HG03025 (cell line): ENCODE measurements around the gene GPR25.
A peak's percentile ranks its signal among the peaks of the same experiment; 100 is the strongest.

ENCODE experiments used
- ATAC-seq: cut with Tn5 transposase; IDR thresholded peaks from one replicate; pipeline ENCODE4 v1.9.1; 2021; ENCODE audit warnings: mild to moderate bottlenecking, moderate library complexity; ENCODE audit not compliant: unreplicated experiment, low FRiP score

The GPR25 gene, protein sequence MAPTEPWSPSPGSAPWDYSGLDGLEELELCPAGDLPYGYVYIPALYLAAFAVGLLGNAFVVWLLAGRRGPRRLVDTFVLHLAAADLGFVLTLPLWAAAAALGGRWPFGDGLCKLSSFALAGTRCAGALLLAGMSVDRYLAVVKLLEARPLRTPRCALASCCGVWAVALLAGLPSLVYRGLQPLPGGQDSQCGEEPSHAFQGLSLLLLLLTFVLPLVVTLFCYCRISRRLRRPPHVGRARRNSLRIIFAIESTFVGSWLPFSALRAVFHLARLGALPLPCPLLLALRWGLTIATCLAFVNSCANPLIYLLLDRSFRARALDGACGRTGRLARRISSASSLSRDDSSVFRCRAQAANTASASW

DNA sequence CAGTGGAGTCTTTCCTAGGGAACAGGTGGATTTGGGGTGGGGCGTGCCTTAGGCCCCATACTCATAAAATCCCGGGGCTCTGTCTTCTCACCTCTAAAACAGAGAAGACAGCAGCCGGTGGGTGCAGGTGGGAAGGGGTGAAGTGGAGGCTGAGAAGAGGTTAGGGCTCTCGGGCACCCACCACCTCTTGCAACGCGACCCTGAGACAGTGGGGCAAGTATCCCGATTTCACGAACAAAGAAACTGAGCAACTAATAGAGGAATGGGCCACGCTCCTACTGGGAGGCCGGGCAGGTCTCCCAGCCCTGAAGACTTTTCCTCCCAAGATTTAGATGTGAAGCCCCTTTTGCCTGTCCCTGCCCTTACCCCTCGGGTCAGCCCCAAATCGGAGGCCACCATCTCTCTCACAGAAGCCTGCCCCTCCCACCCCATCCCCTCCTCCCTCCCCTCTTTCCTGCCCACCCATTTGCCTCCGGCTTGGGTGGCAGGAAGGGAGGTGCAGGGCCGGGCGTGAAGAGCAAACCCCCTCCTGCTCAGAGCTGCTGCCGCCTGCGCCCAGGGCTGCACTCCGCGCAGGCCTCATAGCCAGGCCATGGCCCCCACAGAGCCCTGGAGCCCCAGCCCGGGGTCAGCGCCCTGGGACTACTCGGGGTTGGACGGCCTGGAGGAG lies at the start of gene GPR25:
GPR25 (plus strand) TSS at position 536 of the 670 bp plus-strand sequence; CDS start at position 593, 57 bp downstream.
- ATAC-seq: no peak

DNA sequence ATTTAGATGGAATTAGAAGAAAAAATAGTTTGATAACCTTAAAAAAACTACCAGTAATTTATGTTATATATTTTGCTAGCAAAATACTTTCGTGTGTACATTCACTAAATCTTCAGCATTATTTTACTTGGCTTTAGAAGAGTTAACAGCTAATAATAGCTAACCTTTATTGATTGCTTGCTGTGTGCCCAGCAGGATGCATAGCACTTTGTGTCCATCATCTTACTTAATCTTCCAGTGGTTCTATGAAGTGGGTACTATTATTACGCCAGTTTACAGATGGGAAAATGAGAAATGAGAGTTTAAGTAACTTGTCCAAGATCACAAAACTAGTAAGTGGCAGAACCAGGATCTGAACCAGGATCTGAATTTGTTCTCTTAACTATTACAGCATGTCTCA lies 41.7 kb upstream of the GPR25 start:
- no peak for ATAC-seq

DNA sequence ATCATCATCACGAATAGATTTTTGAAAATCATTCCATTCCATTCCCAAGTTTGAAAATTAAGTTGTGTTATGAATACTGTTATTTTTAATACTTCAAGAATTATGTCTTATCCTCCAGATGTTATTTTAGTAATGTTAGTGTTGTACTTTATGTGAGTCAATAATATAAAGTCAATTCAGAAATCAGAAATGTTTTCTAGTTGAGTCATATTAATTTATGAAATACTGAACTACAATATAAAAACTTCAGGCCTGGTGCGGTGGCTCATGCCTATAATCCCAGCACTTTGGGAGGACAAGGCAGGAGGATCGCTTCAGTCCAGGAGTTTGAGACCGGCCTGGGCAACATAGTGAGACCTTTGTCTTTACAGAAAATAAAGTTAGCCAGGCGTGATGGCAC lies 38.4 kb upstream of the GPR25 start:
- ATAC-seq: no peak

DNA sequence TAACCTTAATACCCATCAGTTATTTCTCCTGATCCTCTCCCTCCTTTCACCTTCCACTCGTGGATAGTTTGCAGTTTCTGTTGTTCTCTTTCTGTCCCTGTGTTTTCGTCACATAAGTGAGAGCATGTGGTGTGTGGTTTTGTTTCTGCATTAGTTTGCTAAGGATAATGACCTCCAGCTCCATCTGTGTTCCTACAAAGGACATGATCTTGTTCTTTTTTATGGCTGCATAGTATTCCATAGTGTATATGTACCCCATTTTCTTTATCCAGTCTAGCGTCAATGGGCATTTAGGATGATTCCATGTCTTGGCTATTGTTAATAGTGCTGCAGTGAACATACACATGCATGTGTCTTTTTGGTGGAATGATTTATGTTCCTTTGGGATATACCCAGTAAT lies 36.6 kb upstream of the GPR25 start:
- no peak for ATAC-seq

DNA sequence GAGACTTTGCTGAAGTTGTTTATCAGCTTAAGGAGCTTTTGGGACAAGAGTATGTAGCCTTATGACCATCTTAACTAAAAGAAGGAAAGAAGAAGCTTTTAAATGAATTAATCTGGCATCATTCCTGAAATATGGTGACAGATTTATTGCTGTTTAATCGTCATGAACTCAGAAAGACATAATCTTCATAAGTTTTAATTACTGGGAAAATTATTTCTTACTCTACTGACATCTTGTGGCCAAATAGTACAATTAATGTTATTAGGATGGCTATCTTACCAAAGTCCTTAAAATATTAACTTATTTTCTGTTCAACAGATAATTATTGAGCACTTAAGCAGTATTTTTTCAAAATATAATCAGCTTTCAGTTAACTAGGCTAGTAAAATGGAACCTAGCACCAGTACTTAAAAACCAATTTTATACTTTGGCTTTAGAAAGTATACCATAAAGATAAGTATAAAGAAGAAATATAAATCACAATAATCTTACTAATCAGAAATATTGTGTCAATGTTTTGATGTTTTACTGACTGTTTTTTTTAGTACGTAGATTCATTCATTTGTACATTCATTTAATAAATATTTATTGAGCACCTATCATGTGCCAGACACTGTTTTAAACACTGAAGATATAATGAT lies 34.7 kb upstream of the GPR25 start:
- no peak for ATAC-seq

DNA sequence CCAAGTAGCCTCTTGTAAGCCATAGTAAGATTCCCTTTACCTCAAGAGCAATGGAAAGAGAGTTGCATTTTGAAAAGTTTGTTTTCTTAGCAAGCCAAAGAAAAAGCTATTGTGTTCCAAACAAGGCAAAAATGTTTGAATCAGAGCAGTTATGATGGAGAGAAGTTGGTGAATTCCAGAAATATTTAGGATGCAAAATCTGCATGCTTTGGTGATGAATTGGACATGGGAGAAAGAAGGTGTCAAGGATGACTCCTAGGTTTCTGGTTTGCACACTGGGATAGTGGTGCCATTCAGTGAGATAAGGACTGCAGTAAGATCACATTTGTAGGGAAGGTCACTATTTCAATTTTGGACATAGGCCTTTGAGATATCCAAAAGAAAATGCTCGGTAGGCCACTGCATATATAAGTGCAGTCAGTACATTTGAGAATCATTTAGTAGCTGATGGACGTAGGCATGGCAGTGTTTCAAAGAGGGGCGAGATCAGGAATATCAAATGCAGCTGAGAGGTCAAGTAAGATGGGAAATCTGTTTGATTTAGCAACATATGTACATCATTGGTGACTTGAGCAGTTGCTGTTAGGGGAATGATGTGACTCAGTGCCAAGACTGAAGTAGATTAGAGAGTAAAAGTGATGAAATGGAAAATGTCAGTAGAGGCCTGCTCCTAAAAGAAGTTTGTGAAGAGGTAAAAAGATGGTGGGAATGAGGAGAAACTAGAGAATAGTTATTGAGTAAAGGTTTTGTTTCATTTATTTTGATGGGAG lies 33.9 kb upstream of the GPR25 start:
- ATAC-seq: no peak

DNA sequence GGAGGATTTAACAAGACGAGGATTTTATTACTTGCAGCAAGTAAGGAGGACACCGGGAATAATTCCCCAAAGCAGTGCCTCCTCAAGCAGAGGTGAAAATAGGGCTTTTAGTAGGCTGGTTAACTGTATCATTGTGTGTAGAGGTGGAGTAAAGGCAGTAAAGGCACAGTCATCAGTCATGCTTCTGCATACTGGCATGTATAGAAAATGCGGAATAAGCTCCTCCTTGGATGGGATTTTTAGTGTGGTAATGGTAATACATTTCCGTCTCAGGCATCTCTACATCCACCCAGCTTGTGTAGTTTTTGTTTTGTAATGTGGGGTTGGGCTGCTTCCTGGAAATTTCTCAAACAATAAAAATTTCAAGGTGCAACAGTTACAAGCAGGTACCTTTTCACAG lies 27.4 kb upstream of the GPR25 start:
- no peak for ATAC-seq

DNA sequence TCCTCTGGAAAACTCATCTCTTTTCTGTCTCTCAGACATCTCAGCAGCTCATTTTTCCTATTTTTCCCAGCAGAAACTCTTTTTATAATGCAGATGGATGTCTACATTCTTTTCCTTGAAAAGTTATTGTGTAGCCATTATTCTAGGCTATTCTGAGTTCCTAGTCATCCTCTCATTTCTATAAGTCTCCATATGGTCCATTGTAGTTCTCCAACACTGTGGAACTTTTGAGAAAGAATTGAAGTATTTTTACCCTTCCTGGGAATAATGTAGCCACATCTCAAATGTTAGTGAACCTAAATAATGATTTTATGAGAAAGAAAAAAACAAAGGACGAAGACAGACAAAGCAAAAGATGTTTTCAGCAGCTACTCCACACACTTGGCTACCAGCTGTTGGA lies 26.4 kb upstream of the GPR25 start:
- ATAC-seq: no peak

DNA sequence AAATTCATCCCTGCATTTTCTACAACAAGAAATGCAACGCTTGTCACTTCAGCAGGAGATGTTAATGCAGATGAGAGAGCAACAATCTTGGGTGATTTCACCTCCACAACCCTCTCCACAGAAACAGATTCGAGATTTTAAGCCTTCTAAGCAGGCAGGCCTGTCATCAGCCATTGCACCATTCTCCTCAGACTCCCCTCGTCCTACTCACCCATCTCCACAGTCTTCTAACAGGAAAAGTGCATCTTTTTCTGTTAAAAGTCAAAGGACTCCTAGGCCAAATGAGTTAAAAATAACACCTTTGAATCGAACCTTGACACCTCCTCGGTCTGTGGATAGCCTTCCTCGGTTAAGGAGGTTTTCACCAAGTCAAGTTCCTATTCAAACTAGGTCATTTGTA lies 23.4 kb upstream of the GPR25 start:
- ATAC-seq: no peak

DNA sequence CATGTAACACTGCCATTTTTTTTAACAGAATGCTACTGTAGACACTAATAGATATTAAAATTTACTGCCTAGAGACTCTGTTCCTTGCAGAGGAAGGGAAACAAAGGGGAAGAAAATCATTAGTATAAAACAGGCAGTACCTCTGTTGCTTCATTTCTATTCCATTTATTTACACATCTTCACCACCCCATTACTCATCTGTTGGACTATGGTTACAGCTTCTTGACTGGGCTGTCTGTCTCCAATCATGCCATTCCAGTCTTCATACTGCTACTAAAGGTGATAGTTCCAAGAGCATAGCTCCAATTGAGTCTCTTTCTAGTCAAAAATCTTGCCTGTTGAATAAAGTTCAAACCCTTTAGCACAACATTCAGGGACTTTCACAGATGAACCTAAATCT lies 22.2 kb upstream of the GPR25 start:
- ATAC-seq: no peak

DNA sequence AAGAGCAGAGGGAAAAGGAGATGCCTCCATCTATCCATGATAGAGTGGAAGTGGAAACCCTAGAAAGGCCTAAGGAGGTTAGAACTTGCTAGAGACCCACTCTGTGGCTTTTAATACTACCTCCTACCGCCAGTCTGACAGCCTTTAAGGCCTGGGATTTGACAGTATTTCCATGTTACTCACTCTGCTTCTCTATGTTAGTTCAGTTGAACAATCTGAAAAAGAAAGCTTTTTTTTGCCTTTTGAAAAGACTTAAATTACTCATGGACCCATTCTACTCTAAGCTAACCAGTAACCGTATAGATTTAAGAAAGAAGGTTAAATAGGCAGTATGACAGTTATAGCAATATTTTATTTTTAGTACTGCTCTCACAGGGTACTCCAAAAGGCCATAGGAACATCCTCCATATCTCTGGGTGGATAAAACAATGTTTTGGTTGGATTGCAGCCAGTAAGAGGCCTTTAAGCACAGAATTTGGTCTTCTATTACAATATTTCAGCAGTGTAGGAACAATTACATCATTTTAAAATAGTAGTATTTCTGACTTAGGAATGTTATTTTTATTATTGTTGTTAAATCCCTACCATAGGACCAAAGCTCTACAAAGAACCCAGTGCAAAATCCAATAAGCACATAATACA lies 15.9 kb upstream of the GPR25 start:
- no peak for ATAC-seq

DNA sequence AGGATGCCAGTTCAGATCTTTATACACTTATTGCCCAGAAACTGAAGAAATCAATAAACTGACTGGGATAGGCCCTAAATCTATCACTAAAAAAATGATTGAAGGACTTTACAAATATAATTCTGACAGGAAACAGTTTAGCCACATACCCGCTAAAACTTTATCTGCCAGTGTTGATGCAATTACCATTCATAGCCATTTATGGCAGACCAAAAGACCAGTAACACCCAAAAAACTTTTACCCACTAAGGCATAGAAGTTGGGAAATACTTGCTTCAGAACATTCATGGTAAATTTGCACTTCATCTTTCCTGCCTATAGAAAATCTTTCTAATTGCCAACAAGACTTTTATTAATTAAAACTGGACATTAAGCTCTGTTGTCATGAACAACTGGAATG lies 15.0 kb upstream of the GPR25 start:
- ATAC-seq: no peak

DNA sequence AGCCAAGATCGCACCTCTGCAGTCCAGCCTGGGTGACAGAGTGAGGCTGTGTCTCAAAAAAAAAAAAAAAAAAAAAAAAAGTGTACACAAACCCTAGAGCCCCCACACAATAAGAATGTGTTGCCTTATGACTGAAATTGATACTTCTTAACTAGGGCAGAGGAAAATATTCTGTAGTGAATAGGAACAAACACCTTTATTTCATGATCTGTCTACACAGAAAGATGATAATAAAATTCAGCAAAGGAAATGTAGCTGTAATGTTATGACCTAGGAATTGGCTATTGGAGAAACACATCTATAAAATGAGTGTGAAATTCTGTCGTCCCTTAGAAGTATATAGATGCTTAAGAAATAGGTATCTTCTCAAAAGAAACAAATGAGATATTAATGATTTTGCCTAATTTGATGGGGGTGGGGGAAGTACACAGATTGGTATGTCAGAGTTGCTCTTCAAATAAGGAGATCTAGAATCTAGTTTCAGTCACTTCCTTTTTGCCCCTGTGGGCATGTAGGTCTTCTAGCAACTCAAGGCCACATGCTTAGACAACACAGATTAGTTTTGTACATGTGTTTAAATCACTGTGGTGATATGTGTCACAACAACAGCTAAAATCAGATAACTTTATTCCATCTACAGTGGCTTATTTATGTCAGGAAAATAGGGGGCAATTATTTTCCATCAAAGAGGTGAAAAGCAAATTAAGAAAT lies 10.7 kb upstream of the GPR25 start:
- no peak for ATAC-seq

DNA sequence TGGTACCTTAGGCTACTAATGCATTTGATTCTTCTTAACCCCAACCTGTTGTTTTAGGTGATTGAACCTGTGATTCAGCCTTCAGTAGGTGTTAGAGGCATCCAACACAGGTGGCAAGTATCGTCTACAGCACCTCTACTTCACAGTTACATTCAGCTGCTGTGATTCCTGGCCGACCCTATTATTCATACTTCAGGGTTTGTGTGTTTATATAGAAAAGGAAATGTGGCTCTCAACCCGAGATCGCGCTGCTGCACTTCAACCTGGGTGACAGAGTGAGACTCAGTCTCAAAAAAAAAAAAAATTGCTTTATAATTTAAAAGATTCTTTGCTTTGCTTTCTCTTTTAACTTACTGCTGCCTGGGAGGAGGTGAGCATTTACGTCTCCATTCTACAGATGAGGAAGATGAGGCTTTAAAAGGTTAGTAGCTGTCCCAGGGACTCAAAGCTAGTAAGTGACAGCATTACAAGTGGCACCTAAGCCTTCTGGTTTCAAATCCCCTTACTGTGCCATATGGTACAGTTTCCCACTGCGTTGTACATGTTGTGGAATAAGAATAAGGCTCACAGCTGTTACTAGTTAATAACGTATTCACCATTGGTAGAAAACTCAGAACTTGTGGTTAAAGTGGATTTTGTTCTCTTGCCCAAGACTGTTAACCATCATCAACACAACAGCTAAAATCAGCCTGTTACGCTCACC lies 9.9 kb upstream of the GPR25 start:
- no peak for ATAC-seq

DNA sequence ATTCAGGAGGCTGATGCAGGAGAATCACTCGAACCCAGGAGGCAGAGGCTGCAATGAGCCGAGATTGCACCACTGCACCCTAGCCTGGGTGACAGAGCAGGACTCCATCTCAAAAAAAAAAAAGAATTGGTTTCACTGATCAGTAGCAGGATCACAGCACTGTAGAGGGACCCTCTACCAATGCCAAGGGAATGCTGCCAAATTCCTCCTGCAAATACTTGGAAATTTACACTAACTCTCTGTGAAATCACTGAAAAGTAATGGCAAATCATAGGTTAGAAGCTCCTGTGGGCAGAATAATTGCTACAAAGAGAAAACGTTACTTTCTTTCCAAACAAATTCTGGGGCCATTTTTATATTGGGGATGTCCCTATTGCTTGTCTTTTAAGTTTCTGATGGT lies 6.7 kb upstream of the GPR25 start:
- ATAC-seq: no peak

DNA sequence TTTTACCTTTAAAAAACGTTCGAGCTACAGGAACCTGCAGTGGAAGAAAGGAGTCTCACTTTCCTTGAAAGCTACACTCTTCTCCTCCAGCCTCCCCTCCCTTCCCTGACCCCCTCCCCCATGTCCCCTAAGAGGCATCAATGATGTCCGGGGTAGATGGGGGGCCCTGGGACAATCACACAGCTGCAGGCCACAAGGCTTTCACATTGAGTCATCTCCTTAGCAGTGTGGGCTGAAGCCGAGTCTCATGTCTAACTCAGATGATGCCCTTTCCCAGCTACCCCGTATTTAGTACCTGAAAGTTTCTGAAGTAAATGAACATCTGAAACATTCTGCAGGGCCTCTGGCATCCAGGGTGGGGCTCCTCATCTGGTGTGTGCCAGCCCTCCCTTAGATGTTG lies 6.3 kb upstream of the GPR25 start:
- ATAC-seq: peak; percentile 80

DNA sequence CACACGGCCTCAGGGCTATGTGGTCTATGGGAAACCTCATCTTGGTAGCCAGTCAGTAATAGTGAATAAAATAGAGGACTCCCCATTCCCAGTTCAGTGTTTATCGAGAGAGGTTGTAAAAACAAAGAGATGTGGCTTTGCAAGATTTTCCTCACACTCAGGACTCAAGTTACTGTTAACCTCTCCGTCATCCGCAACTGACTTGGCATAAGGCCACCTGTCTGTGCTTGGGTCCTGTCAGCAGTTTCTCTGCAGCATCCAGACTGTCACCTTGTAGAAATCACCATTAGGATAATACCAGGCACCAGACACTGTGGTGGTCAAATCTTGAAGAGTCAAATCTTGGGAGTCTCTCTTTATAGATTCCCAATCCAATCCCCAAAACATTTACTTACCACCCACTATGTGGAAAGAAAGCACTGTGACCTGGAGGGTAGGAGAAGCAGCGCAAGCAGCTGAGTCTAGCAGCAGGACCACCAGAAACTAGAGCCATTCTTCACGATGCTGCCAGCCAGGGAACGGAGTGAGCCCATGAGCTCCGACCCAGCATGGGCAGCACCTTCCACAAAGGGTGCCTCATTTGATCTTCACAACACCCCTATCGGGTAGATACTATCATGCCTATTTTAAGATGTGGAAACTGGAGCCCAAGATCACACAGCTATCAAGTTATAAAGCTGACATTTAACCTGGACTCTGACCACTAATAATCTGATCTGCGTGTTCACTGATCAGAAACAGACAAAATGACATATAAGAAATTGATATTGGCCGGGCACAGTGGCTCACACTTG lies 5.6 kb upstream of the GPR25 start:
- peak; percentile 6 for ATAC-seq

DNA sequence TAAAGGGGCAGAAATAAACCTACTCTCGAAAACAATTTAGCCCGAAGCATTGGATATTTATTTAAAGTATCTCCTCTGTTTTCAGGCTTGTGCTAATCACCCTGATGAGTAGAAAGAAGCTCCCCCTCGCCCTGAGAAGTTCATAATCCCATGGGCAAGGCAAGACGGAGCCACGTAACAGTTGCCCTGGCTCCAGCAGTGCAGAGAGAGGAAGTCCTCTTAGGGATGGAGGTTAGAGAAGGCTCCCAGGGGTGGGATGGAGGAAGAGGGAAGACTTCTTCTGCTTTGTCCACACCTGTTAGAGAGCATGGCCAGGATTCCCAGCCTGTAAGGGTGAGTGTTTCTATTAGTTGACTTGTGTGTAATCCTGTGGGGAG lies 3.4 kb upstream of the GPR25 start:
- peak; percentile 0 for ATAC-seq
